OCI-LY7 (cell line): Measurements from ENCODE around the gene AMOTL1. TPM values are rescaled to one million over a fixed set of nuclear protein-coding genes. Genes with fewer than 3 reads are reported as not detected.

Experiments
- BruUV-seq: library from RNA; stranded (reverse); fragments of 400-500 nt; replicated peaks from 2 replicates; lab custom pipeline; 2021; lab: Mats Ljungman, UMichigan
- CTCF ChIA-PET: fragments of 300-600 bp; sonication (Branson Sonifier 250); formaldehyde crosslinking; loops from one replicate; lab custom pipeline; 2022; ENCODE audit warnings: antibody characterized with exemption; ENCODE audit not compliant: unreplicated experiment; lab: Charles Lee
- POLR2A ChIA-PET: fragments of 300-600 bp; sonication (Branson Sonifier 250); formaldehyde crosslinking; loops from one replicate; lab custom pipeline; 2022; ENCODE audit warnings: antibody characterized with exemption; lab: Charles Lee
- DNase-seq: peaks from one replicate; pipeline ENCODE4 v3.0.0-alpha.2; 2015; ENCODE audit warnings: low spot score
- H2AFZ ChIP-seq: fragments of 200-600 bp; sonication (generic), shearing (Covaris generic); 2 replicates; pipeline ENCODE4 v1.6.1; 2014; ENCODE audit warnings: mild to moderate bottlenecking, antibody characterized with exemption, low read length, moderate library complexity
- H3K27ac ChIP-seq: fragments of 200-600 bp; sonication (generic); 2 replicates; pipeline ENCODE4 v1.5.1; 2014; ENCODE audit warnings: mixed run types, low read depth, mild to moderate bottlenecking, moderate library complexity, low read length, inconsistent platforms; ENCODE audit not compliant: poor library complexity, severe bottlenecking
- H3K36me3 ChIP-seq: fragments of 200-600 bp; sonication (generic); 2 replicates; pipeline ENCODE4 v1.6.1; 2014; ENCODE audit warnings: mild to moderate bottlenecking, antibody characterized with exemption, low read length, moderate library complexity, mixed read lengths; ENCODE audit not compliant: insufficient read depth
- H3K4me1 ChIP-seq: fragments of 200-600 bp; sonication (generic); 2 replicates; pipeline ENCODE4 v1.5.1; 2014; ENCODE audit warnings: mild to moderate bottlenecking, low read length; ENCODE audit not compliant: insufficient read depth, poor library complexity, severe bottlenecking
- H3K4me2 ChIP-seq: fragments of 200-600 bp; sonication (generic); 2 replicates; pipeline ENCODE4 v1.6.1; 2014; ENCODE audit warnings: mild to moderate bottlenecking, low read length
- H3K4me3 ChIP-seq: fragments of 200-600 bp; sonication (generic); 2 replicates; pipeline ENCODE4 v1.5.1; 2014; ENCODE audit warnings: mild to moderate bottlenecking, low read depth, low read length; ENCODE audit not compliant: poor library complexity, severe bottlenecking
- H3K79me2 ChIP-seq: fragments of 200-600 bp; sonication (generic); 2 replicates; pipeline ENCODE4 v1.6.1; 2016; ENCODE audit warnings: low read depth, mild to moderate bottlenecking, low read length, moderate library complexity, mixed read lengths; ENCODE audit not compliant: insufficient read depth
- H3K9me2 ChIP-seq: fragments of 200-600 bp; sonication (generic); 2 replicates; pipeline ENCODE4 v1.6.1; 2016; ENCODE audit warnings: mild to moderate bottlenecking, low read length, mixed read lengths; ENCODE audit not compliant: insufficient read depth
- H3K9me3 ChIP-seq: fragments of 200-600 bp; sonication (generic); 2 replicates; pipeline ENCODE4 v1.6.1; 2014; ENCODE audit warnings: mild to moderate bottlenecking, mixed run types, low read length, mixed read lengths
- H4K20me1 ChIP-seq: fragments of 200-600 bp; sonication (generic); 2 replicates; pipeline ENCODE4 v1.6.1; 2014; ENCODE audit warnings: mild to moderate bottlenecking, antibody characterized with exemption, low read length, moderate library complexity, mixed read lengths; ENCODE audit not compliant: insufficient read depth
- CTCF ChIP-seq: fragments of 200-600 bp; sonication (generic); conservative IDR thresholded peaks from 2 replicates; pipeline ENCODE4 v1.5.1; 2014; ENCODE audit warnings: mild to moderate bottlenecking, antibody characterized with exemption, low read length, moderate library complexity, mixed read lengths
- EZH2phosphoT487 ChIP-seq: fragments of 200-600 bp; sonication (generic); IDR thresholded peaks from 2 replicates; pipeline ENCODE4 v1.6.1; 2018; ENCODE audit warnings: low read depth, borderline replicate concordance, mild to moderate bottlenecking, mixed run types, antibody characterized with exemption, low read length, moderate library complexity, mixed read lengths
- intact Hi-C: fragments of 100-400 bp; cut with micrococcal nuclease; formaldehyde crosslinking; loops from one replicate; pipeline ENCODE4 v1.10.0; 2022; ENCODE audit not compliant: unreplicated experiment
- total RNA-seq, 2 experiments: library from RNA; depleted of rRNA in 1 of 2; stranded (reverse); fragments of >200 nt in 1 of 2; shearing (Covaris generic) in 1 of 2; gene quantifications; 2 replicates each; pipeline ENCODE4 v1.2.3, GENCODE V29; 2014 to 2022

Gene AMOTL1
- total RNA-seq, 2 experiments from 2014 or later = not detected

DNA sequence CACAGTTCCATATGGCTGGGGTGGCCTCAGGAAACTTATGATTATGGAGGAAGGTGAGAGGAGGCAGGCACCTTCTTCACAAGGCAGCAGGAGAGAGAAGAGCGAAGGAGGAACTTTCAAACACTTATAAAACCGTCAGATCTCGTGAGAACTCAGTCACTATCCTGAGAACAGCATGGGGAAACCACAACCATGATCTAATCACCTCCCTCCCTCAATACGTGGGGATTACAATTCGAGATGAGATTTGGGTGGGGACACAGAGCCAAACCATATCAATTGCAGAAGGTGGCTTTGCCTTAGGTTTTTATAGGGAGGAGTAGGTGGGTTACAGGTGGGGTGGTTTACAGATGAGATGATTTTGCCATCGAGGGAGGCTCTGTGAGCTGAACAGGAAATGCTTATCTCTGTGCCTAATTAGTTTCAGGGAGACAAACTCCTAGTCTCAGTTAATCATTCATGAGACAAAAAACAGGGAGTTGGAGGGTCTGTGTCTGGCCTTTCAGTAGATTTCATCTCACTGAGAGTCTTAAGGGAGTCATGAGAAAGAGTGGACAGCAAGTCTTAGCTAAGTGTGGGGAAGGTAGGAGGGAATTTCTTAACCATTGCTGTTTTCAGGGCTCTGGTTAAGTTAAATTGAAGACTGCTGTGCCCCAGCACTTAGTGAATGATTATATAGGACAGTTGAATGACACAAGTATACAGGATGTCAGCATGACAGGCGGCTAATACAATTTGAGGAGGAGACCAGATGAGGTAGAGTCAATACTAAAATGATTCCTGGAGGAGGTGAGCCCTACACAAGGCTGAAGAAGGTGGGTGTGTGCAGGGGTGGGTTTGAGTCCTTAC is 157.5 kb downstream of the AMOTL1 start:
- Histone ChIP-seq H3K27ac (no peak overlapping the region), H3K4me2 (no peak overlapping the region), H3K9me2 (no peaks in the 10 kb centered on the region), H2AFZ (peak overlapping the region; percentile 59; the same call in 1 of the 2 replicates), H3K9me3 (no peaks in the 10 kb centered on the region), H3K36me3 (no peaks in the 10 kb centered on the region), H3K4me3 (no peak overlapping the region), H3K4me1 (peaks cover 12% of the 10 kb centered on the region), H3K79me2 (no peaks in the 10 kb centered on the region), H4K20me1 (no peaks in the 10 kb centered on the region)
- DNase-seq = no peak
- ChIA-PET CTCF (no interaction called here), POLR2A (interaction anchor here (1.1 to 1.4 kb wide), 2 partner anchors 11 to 323 kb away, joined by 3 read pairs; no protein-coding TSS in a partner anchor)
- intact Hi-C loops = no loop called here
- TF ChIP-seq EZH2phosphoT487 (no peak), CTCF (no peak)
- no TSS peak for BruUV-seq

DNA sequence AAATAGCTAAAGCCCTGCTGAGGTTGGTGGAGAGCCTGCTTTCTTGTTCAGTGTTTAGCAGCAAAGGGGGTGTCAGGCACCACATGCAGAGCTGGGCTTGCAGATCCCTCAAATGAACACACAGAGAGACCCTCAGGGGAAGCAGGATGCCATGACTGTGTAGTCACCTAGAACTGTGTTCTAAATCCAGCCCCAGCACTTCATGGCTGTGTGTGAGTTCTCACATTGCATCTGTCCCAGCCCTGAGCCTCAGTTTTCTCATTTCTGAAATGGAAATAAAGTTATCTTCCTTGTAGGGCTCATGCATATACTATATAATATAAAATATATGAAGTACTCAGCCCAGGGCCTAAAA is 158.1 kb downstream of the AMOTL1 start:
- CTCF ChIA-PET = no interaction called here
- POLR2A ChIA-PET = interaction anchor here (1.1 kb wide), 1 partner anchor 323 kb away, joined by 3 read pairs; no protein-coding TSS in a partner anchor
- H3K4me1 ChIP-seq = peaks cover 12% of the 10 kb centered on the region
- intact Hi-C loops = no loop called here
- H3K79me2 ChIP-seq = no peaks in the 10 kb centered on the region
- no peaks in the 10 kb centered on the region for H3K36me3 ChIP-seq
- TF ChIP-seq CTCF = no peak
- TF ChIP-seq EZH2phosphoT487 = no peak
- H4K20me1 ChIP-seq = no peaks in the 10 kb centered on the region
- BruUV-seq = no TSS peak
- no peaks in the 10 kb centered on the region for H3K9me3 ChIP-seq
- H3K4me3 ChIP-seq = no peak overlapping the region
- no peak overlapping the region for H3K4me2 ChIP-seq
- no peak overlapping the region for H3K27ac ChIP-seq
- no peak overlapping the region for H2AFZ ChIP-seq
- no peaks in the 10 kb centered on the region for H3K9me2 ChIP-seq
- DNase-seq = no peak

Other genes starting within 250 kb of the AMOTL1 start
- gene FUT4, start 224.4 kb upstream of the AMOTL1 start, total RNA-seq (2014; rRNA removed; shearing (Covaris generic)) = 1.5 and 1.7 TPM in 2 replicates
- gene FUT4, start 224.4 kb upstream of the AMOTL1 start, total RNA-seq (2022) = 1.2 and 1.7 TPM in 2 replicates
- gene PIWIL4, start 201.0 kb upstream of the AMOTL1 start, total RNA-seq (2014; rRNA removed; shearing (Covaris generic)) = 0.22 TPM in 1 of 2 replicates, not detected in the other
- 0.15 TPM in 1 of 2 replicates, not detected in the other for gene PIWIL4, start 201.0 kb upstream of the AMOTL1 start, total RNA-seq (2022)
- gene CWC15, start 205.2 kb downstream of the AMOTL1 start, total RNA-seq (2014; rRNA removed; shearing (Covaris generic)) = 42.5 and 52.3 TPM in 2 replicates
- gene CWC15, start 205.2 kb downstream of the AMOTL1 start, total RNA-seq (2022) = 66.0 and 73.5 TPM in 2 replicates
- 0.62 and 1.0 TPM in 2 replicates for gene KDM4D, start 205.4 kb downstream of the AMOTL1 start, total RNA-seq (2014; rRNA removed; shearing (Covaris generic))
- 1.4 and 1.6 TPM in 2 replicates for gene KDM4D, start 205.4 kb downstream of the AMOTL1 start, total RNA-seq (2022)